SU-DHL-6 (cell line): Measurements from ENCODE around the gene DNAL1.

Experiments used
- EZH2phosphoT487 ChIP-seq: fragments of 200-600 bp; sonication (generic), shearing (Covaris generic); conservative IDR thresholded peaks from 2 replicates; pipeline ENCODE4 v1.6.1; 2018; ENCODE audit warnings: mild to moderate bottlenecking, antibody characterized with exemption, low read length, moderate library complexity, mixed read lengths
- TF ChIP-seq, protein P1 (sequence below): fragments of 200-600 bp; sonication (generic); IDR thresholded peaks from one replicate; pipeline ENCODE4 v1.5.1; 2017; ENCODE audit warnings: antibody characterized with exemption, mild to moderate bottlenecking, low read length, moderate library complexity; ENCODE audit not compliant: insufficient read depth, poor library complexity, severe bottlenecking

DNA sequence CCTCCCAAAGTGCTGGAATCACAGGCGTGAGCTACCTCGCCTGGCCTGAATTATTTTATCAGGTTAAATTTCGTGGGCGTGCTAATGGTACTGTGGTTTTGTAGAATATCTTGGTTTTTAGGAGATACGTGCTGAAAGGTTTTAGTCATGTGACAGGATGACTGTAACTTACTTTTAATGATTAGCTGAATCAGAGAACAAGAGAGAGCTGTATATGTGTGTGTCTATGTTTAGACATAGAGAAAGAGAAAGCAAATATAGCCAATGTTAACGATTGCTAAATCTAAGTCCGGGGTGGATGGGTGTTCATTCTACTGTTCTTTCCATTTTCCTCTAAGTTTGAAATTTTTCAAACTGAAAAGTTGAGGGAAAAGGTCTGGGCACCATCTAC lies 78.6 kb downstream of the DNAL1 start:
- TF ChIP-seq, protein P1, sequence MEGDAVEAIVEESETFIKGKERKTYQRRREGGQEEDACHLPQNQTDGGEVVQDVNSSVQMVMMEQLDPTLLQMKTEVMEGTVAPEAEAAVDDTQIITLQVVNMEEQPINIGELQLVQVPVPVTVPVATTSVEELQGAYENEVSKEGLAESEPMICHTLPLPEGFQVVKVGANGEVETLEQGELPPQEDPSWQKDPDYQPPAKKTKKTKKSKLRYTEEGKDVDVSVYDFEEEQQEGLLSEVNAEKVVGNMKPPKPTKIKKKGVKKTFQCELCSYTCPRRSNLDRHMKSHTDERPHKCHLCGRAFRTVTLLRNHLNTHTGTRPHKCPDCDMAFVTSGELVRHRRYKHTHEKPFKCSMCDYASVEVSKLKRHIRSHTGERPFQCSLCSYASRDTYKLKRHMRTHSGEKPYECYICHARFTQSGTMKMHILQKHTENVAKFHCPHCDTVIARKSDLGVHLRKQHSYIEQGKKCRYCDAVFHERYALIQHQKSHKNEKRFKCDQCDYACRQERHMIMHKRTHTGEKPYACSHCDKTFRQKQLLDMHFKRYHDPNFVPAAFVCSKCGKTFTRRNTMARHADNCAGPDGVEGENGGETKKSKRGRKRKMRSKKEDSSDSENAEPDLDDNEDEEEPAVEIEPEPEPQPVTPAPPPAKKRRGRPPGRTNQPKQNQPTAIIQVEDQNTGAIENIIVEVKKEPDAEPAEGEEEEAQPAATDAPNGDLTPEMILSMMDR = no peak
- no peak for TF ChIP-seq EZH2phosphoT487
